Fibroblast of lung (primary cell): ENCODE measurements around the gene ERI2. TPM values are rescaled to one million over a fixed set of nuclear protein-coding genes. Genes with fewer than 3 reads are reported as not detected.
"Not testable (repeated sequence)": the region's sequence is repeated elsewhere in the genome, so short reads cannot be mapped to it uniquely, and the experiment has no call there.

ENCODE experiments used
- DNase-seq, 2 donors: peaks; one replicate each; pipeline versions ENCODE4 v3.0.0 to v3.0.0-alpha.2; 2010; ENCODE audit warnings: low read depth in 2 of 2
- H2AFZ ChIP-seq: 2 replicates; pipeline ENCODE4 v1.5.1; 2012; ENCODE audit warnings: low read length, control low read depth, inconsistent platforms
- H3K27ac ChIP-seq: 2 replicates; pipeline ENCODE4 v1.5.1; 2011; ENCODE audit warnings: low read length, control low read depth; ENCODE audit not compliant: insufficient read depth
- H3K27me3 ChIP-seq: 2 replicates; pipeline ENCODE4 v1.5.1; 2011; ENCODE audit warnings: mild to moderate bottlenecking, low read length; ENCODE audit not compliant: control insufficient read depth, insufficient read depth
- H3K36me3 ChIP-seq: 2 replicates; pipeline ENCODE4 v1.5.1; 2011; ENCODE audit warnings: low read length; ENCODE audit not compliant: control insufficient read depth, insufficient read depth
- H3K4me1 ChIP-seq: 2 replicates; pipeline ENCODE4 v1.5.1; 2011; ENCODE audit warnings: low read length; ENCODE audit not compliant: control insufficient read depth, insufficient read depth; ENCODE audit errors: extremely low read depth
- H3K4me2 ChIP-seq: 2 replicates; pipeline ENCODE4 v1.5.1; 2011; ENCODE audit warnings: low read length, control low read depth; ENCODE audit not compliant: insufficient read depth; ENCODE audit errors: extremely low read depth
- H3K4me3 ChIP-seq, 4 experiments: fragments of 200-600 bp in 1 of 4; sonication (generic) in 1 of 4; replicated peaks in 1 of 4; 2 replicates each; pipeline ENCODE4 v1.5.1; 2011 to 2016; ENCODE audit warnings: low read length in 4 of 4, low read depth in 3 of 4, mild to moderate bottlenecking in 3 of 4, control low read depth in 2 of 4, inconsistent platforms in 1 of 4, mixed read lengths in 1 of 4; ENCODE audit not compliant: insufficient read depth in 1 of 4; ENCODE audit errors: control extremely low read depth in 1 of 4
- H3K79me2 ChIP-seq: 2 replicates; pipeline ENCODE4 v1.5.1; 2012; ENCODE audit warnings: mild to moderate bottlenecking, low read length, inconsistent platforms; ENCODE audit not compliant: control insufficient read depth, insufficient read depth
- H3K9ac ChIP-seq: 2 replicates; pipeline ENCODE4 v1.5.1; 2011; ENCODE audit warnings: mild to moderate bottlenecking, low read length, control low read depth; ENCODE audit not compliant: insufficient read depth
- H3K9me3 ChIP-seq: 2 replicates; pipeline ENCODE4 v1.5.1; 2012; ENCODE audit warnings: low read depth, low read length; ENCODE audit not compliant: control insufficient read depth, insufficient read depth
- H4K20me1 ChIP-seq: 2 replicates; pipeline ENCODE4 v1.5.1; 2011; ENCODE audit warnings: low read length; ENCODE audit not compliant: control insufficient read depth, insufficient read depth; ENCODE audit errors: extremely low read depth
- EZH2 ChIP-seq: IDR thresholded peaks from 2 replicates; pipeline ENCODE4 v1.5.1; 2012; ENCODE audit warnings: low read length, control low read depth, mild to moderate bottlenecking; ENCODE audit errors: missing control alignments
- polyA plus RNA-seq, 2 donors: library from polyadenylated mRNA; depleted of rRNA in 1 of 2; stranded (reverse) in 1 of 2; unstranded in 1 of 2; fragments of >200 nt; gene quantifications; 2 replicates each; pipeline ENCODE4 v1.2.1, GENCODE V29; 2011 to 2012; ENCODE audit warnings: missing spikeins in 1 of 2
- total RNA-seq: library from RNA; depleted of rRNA; stranded (reverse); fragments of >200 nt; gene quantifications from 2 replicates; pipeline ENCODE4 v1.2.1, GENCODE V29; 2014
- TF ChIP-seq, protein P1 (sequence below), 2 donors: IDR thresholded peaks in 1 of 2; conservative IDR thresholded peaks in 1 of 2; 1 replicate in 1 of 2; 2 replicates in 1 of 2; pipeline ENCODE4 v1.5.1; 2011 to 2012; ENCODE audit warnings: low read length in 2 of 2, control low read depth in 1 of 2, inconsistent platforms in 1 of 2, low read depth in 1 of 2, mild to moderate bottlenecking in 1 of 2

Gene ERI2
- total and polyA plus RNA-seq, 2 donors (not counting 1 experiment from before 2014, with no cell fraction given), result 10.5 to 30.1 TPM

DNA sequence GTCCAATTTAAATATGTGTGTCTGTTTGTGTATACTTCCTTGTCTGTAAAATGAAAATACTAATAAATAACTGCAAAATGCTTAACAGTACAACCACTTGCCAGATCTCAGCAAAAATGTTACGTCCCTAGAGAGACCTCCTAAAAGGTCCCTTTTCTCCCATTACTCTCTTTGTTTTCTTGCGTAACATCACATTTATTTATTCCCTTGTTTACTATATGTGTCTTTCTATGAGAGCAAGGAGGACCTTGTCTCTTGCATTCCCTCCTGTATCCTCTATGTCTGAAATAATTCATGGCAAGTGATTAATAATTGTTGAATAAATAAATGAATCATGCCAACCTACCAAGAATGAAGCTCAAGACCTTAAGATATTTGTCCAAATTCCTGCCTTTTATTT, 40.5 kb downstream of the ERI2 start:
- TF ChIP-seq, protein P1, sequence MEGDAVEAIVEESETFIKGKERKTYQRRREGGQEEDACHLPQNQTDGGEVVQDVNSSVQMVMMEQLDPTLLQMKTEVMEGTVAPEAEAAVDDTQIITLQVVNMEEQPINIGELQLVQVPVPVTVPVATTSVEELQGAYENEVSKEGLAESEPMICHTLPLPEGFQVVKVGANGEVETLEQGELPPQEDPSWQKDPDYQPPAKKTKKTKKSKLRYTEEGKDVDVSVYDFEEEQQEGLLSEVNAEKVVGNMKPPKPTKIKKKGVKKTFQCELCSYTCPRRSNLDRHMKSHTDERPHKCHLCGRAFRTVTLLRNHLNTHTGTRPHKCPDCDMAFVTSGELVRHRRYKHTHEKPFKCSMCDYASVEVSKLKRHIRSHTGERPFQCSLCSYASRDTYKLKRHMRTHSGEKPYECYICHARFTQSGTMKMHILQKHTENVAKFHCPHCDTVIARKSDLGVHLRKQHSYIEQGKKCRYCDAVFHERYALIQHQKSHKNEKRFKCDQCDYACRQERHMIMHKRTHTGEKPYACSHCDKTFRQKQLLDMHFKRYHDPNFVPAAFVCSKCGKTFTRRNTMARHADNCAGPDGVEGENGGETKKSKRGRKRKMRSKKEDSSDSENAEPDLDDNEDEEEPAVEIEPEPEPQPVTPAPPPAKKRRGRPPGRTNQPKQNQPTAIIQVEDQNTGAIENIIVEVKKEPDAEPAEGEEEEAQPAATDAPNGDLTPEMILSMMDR (conservative IDR thresholded peaks at IDR 0.05 in 1 of 2, IDR thresholded peaks at IDR 0.05 in 1 of 2; ENCODE audit: low read depth in 1 of 2, low read length in 2 of 2), result no peak
- TF ChIP-seq EZH2, result no peak
- H4K20me1 ChIP-seq, result no peaks in the 10 kb centered on the region
- no peak overlapping the region for H3K9ac ChIP-seq
- H3K27ac ChIP-seq, result no peak overlapping the region
- H3K4me2 ChIP-seq, result no peak overlapping the region
- DNase-seq, result no peak
- H3K79me2 ChIP-seq, result no peaks in the 10 kb centered on the region
- H2AFZ ChIP-seq, result no peak overlapping the region
- no peaks in the 10 kb centered on the region for H3K27me3 ChIP-seq
- no peaks in the 10 kb centered on the region for H3K9me3 ChIP-seq
- no peaks in the 10 kb centered on the region for H3K4me1 ChIP-seq
- no peaks in the 10 kb centered on the region for H3K36me3 ChIP-seq
- no peak overlapping the region for H3K4me3 ChIP-seq

- not testable (repeated sequence) for H4K20me1 ChIP-seq, H3K27me3 ChIP-seq, H3K36me3 ChIP-seq, DNase-seq, H2AFZ ChIP-seq, H3K9ac ChIP-seq, H3K4me2 ChIP-seq, H3K79me2 ChIP-seq, H3K4me3 ChIP-seq, H3K27ac ChIP-seq, H3K4me1 ChIP-seq, H3K9me3 ChIP-seq
These were observed 41.8 kb downstream of the ERI2 start for GRCh38 chr16:20764448-20764847.

GRCh38 chr16:20763461-20764232, 42.6 kb downstream of the ERI2 start, which contains the start of gene ACSM3:
Gene ACSM3 (plus strand): TSS chr16:20764014. CDS start chr16:20770035, 6,021 bp downstream.
- Histone ChIP-seq H2AFZ (peak within 1 kb of the TSS; percentile 94), H3K4me3 (peak within 1 kb of the TSS; percentile 58 to 68 (median 62)), H3K4me2 (peak within 1 kb of the TSS; percentile 87), H3K79me2 (no peaks in the 10 kb centered on the region), H3K9me3 (no peaks in the 10 kb centered on the region), H3K4me1 (no peaks in the 10 kb centered on the region), H4K20me1 (no peaks in the 10 kb centered on the region), H3K27ac (no peak within 1 kb of the TSS), H3K27me3 (no peaks in the 10 kb centered on the region), H3K36me3 (no peaks in the 10 kb centered on the region), H3K9ac (no peak within 1 kb of the TSS)
- peak; percentile 71 to 83 for DNase-seq
- no peak for TF ChIP-seq EZH2
- TF ChIP-seq, protein P1 (conservative IDR thresholded peaks at IDR 0.05 in 1 of 2, IDR thresholded peaks at IDR 0.05 in 1 of 2; ENCODE audit: low read depth in 1 of 2, low read length in 2 of 2), result no peak
